GM12878 (cell line): ENCODE data around the gene GKAP1. TPM values are rescaled to one million over a fixed set of nuclear protein-coding genes. Genes with fewer than 3 reads are reported as not detected.

Source experiments
- ATAC-seq: fragments of 200-7000 bp; cut with Tn5 transposase; 3 replicates; pipeline ENCODE4 v1.9.1; 2020; ENCODE audit warnings: mild to moderate bottlenecking, moderate library complexity
- BruUV-seq: library from RNA; stranded (reverse); fragments of 400-500 nt; replicated peaks from 2 replicates; lab custom pipeline; 2021; lab: Mats Ljungman, UMichigan
- CTCF ChIA-PET: fragments of 300-600 bp; sonication (Branson Sonifier 250); formaldehyde crosslinking; extraction: SDS; loops from one replicate; lab custom pipeline; 2021; ENCODE audit warnings: inconsistent platforms; lab: Yijun Ruan, JAX
- POLR2A ChIA-PET: fragments of 350-600 bp; formaldehyde crosslinking; extraction: SDS; loops from one replicate; lab custom pipeline; 2021; ENCODE audit warnings: inconsistent platforms; lab: Charles Lee
- RAD21 ChIA-PET: fragments of 300-600 bp; sonication (Branson Sonifier 250); formaldehyde crosslinking; loops from one replicate; lab custom pipeline; 2023; ENCODE audit warnings: antibody characterized with exemption; ENCODE audit not compliant: unreplicated experiment; lab: Charles Lee
- SMC1A ChIA-PET: fragments of 300-600 bp; sonication (Branson Sonifier 250); formaldehyde crosslinking; loops from one replicate; lab custom pipeline; 2023; ENCODE audit not compliant: unreplicated experiment, uncharacterized antibody; lab: Charles Lee
- DNase-seq: peaks from one replicate; pipeline ENCODE4 v3.0.0-alpha.2; 2011; ENCODE audit warnings: low read depth, low spot score
- FAIRE-seq: peaks from 3 replicates; lab custom pipeline; 2011; peaks lifted over from hg19 to GRCh38; lab: Jason Lieb, UNC
- H2AFZ ChIP-seq: 2 replicates; pipeline ENCODE4 v1.6.0; 2011; ENCODE audit warnings: low read depth, low read length, control low read depth; ENCODE audit not compliant: control insufficient read depth
- H3K27ac ChIP-seq: 2 replicates; pipeline ENCODE4 v1.5.1; 2011; ENCODE audit warnings: control low read depth; ENCODE audit not compliant: control insufficient read depth, insufficient read depth
- H3K27me3 ChIP-seq, 2 experiments: replicated peaks in 1 of 2; 2 replicates each; pipeline versions ENCODE4 v1.6.0 to v1.6.1; 2011; ENCODE audit warnings: low read length in 1 of 2; ENCODE audit not compliant: control insufficient read depth in 2 of 2, insufficient read depth in 2 of 2
- H3K36me3 ChIP-seq, 2 experiments: 2 replicates each; pipeline ENCODE4 v1.5.1; 2011; ENCODE audit warnings: low read length in 1 of 2; ENCODE audit not compliant: control insufficient read depth in 2 of 2, insufficient read depth in 2 of 2
- H3K4me1 ChIP-seq: 2 replicates; pipeline ENCODE4 v1.6.1; 2011; ENCODE audit warnings: mild to moderate bottlenecking, low read length, moderate library complexity, mixed read lengths; ENCODE audit not compliant: control insufficient read depth, insufficient read depth
- H3K4me2 ChIP-seq: 2 replicates; pipeline ENCODE4 v1.6.0; 2011; ENCODE audit warnings: control low read depth; ENCODE audit not compliant: control insufficient read depth, insufficient read depth
- H3K4me3 ChIP-seq: fragments of 200-600 bp; sonication (generic); 2 replicates; pipeline ENCODE4 v1.5.1; 2016
- H3K79me2 ChIP-seq: 2 replicates; pipeline ENCODE4 v1.6.0; 2011; ENCODE audit warnings: low read length; ENCODE audit not compliant: control insufficient read depth, insufficient read depth
- H3K9ac ChIP-seq: 2 replicates; pipeline ENCODE4 v1.8.0; 2011; ENCODE audit warnings: low read length, control low read depth, mixed read lengths; ENCODE audit not compliant: control insufficient read depth, insufficient read depth
- H3K9me3 ChIP-seq: replicated peaks from 3 replicates; pipeline ENCODE4 v1.5.1; 2011; ENCODE audit warnings: mild to moderate bottlenecking, low read length; ENCODE audit not compliant: control insufficient read depth, insufficient read depth
- H4K20me1 ChIP-seq: 2 replicates; pipeline ENCODE4 v1.6.0; 2011; ENCODE audit not compliant: control insufficient read depth, insufficient read depth
- CTCF ChIP-seq, 3 experiments: IDR thresholded peaks in 2 of 3; conservative IDR thresholded peaks in 1 of 3; 2 replicates each; pipeline ENCODE4 v1.5.1; 2011; ENCODE audit warnings: low read depth in 3 of 3, low read length in 3 of 3, mild to moderate bottlenecking in 3 of 3, control low read depth in 2 of 3, moderate library complexity in 2 of 3, inconsistent platforms in 1 of 3, mixed read lengths in 1 of 3; ENCODE audit not compliant: control insufficient read depth in 2 of 3, insufficient read depth in 1 of 3; ENCODE audit errors: extremely low read depth in 1 of 3
- HDGF ChIP-seq: fragments of 450-650 bp; IDR thresholded peaks from 2 replicates; pipeline ENCODE4 v1.6.1; 2016; ENCODE audit warnings: antibody characterized with exemption
- JUNB ChIP-seq: IDR thresholded peaks from 2 replicates; pipeline ENCODE4 v1.6.1; 2016; ENCODE audit warnings: antibody characterized with exemption, mild to moderate bottlenecking
- MEF2B ChIP-seq: fragments of 450-650 bp; IDR thresholded peaks from 2 replicates; pipeline ENCODE4 v1.6.1; 2018; ENCODE audit warnings: mild to moderate bottlenecking, moderate library complexity; ENCODE audit not compliant: partially characterized antibody, poor library complexity, severe bottlenecking
- NR2C2 ChIP-seq: IDR thresholded peaks from 2 replicates; pipeline ENCODE4 v1.6.1; 2011; ENCODE audit warnings: borderline replicate concordance, low read depth; ENCODE audit not compliant: control insufficient read depth, insufficient read length
- NR2F1 ChIP-seq: fragments of 450-650 bp; conservative IDR thresholded peaks from 2 replicates; pipeline ENCODE4 v1.6.1; 2017; ENCODE audit warnings: mild to moderate bottlenecking
- RELB ChIP-seq: fragments of 450-650 bp; IDR thresholded peaks from 2 replicates; pipeline ENCODE4 v1.6.1; 2017; ENCODE audit warnings: low read depth, mild to moderate bottlenecking, moderate library complexity
- SKIL ChIP-seq: fragments of 450-650 bp; IDR thresholded peaks from 2 replicates; pipeline ENCODE4 v1.6.1; 2017; ENCODE audit warnings: mild to moderate bottlenecking, low read depth, inconsistent platforms; ENCODE audit not compliant: poor library complexity, severe bottlenecking
- SMARCA5 ChIP-seq: fragments of 450-650 bp; IDR thresholded peaks from 2 replicates; pipeline ENCODE4 v1.6.1; 2017; ENCODE audit warnings: mild to moderate bottlenecking
- SREBF1 ChIP-seq: IDR thresholded peaks from 2 replicates; pipeline ENCODE4 v1.6.1; 2012; ENCODE audit warnings: mild to moderate bottlenecking, low read length
- WGBS: methylation state at CpG from one replicate; pipeline ENCODE4 v1.1.6; 2016; ENCODE audit warnings: low lambda C conversion rate; ENCODE audit not compliant: insufficient replicate concordance, insufficient coverage; ENCODE audit errors: missing lambda C conversion rate; 5-methylcytosine and 5-hydroxymethylcytosine counted together
- in situ Hi-C: fragments of 300-500 bp; cut with MboI; formaldehyde crosslinking; loops from 9 replicates; pipeline ENCODE4 v1.14.3; 2018; ENCODE audit warnings: mixed read lengths
- intact Hi-C: fragments of 100-400 bp; cut with micrococcal nuclease; formaldehyde crosslinking; loops from one replicate; pipeline ENCODE4 v1.14.2; 2022; ENCODE audit not compliant: unreplicated experiment
- polyA plus RNA-seq, 11 experiments: library from polyadenylated mRNA; depleted of rRNA in 4 of 11; unstranded in 6 of 11; stranded (reverse) in 5 of 11; fragments of >200 nt; fragmentation: Nextera tagmentation in 4 of 11; fragmentation: Illumina TruSeq in 1 of 11; extraction: Ambion mirVana in 4 of 11; extraction: Trizol in 1 of 11; gene quantifications; 1 replicate in 1 of 11; 2 replicates in 10 of 11; pipeline versions ENCODE4 v1.2.1 to v1.2.3, GENCODE V29; 2011 to 2016; ENCODE audit warnings: inconsistent platforms in 2 of 11, missing spikeins in 2 of 11, low read depth in 1 of 11
- total RNA-seq, 4 experiments: library from RNA; depleted of rRNA in 3 of 4; stranded (reverse); fragments of >200 nt in 3 of 4; fragmentation: Illumina TruSeq in 1 of 4; extraction: Trizol in 1 of 4; gene quantifications; 2 replicates each; pipeline versions ENCODE4 v1.2.1 to v1.2.3, GENCODE V29; 2013 to 2021

Gene GKAP1
- total and polyA plus RNA-seq, 10 of the 15 experiments (the other 5 are each of a cell fraction or from before 2014, with no cell fraction given), result 0.92 to 5.1 (median 2.7) TPM

GRCh38 chr9:83778164-83778563 lies 39.4 kb downstream of the GKAP1 start (continued):
- TF ChIP-seq SMARCA5, result no peak
- TF ChIP-seq CTCF (IDR thresholded peaks at IDR 0.05 in 2 of 3, conservative IDR thresholded peaks at IDR 0.05 in 1 of 3; ENCODE audit: control insufficient read depth in 2 of 3, extremely low read depth in 1 of 3, insufficient read depth in 1 of 3, low read depth in 3 of 3, low read length in 3 of 3), result no peak
- TF ChIP-seq NR2C2, result no peak
- no peak for TF ChIP-seq SKIL
- TF ChIP-seq MEF2B, result no peak
- TF ChIP-seq NR2F1, result no peak

- POLR2A ChIA-PET, result interaction anchor here (0.6 to 1.0 kb wide), 3 partner anchors 11 to 34 kb away, joined by 3 to 4 read pairs (median 4); no protein-coding TSS in a partner anchor
- Histone ChIP-seq H3K4me1 (no peaks in the 10 kb centered on the region), H3K27me3 (no peaks in the 10 kb centered on the region), H3K79me2 (no peaks in the 10 kb centered on the region), H3K9me3 (no peaks in the 10 kb centered on the region), H3K9ac (no peak overlapping the region), H3K27ac (no peak overlapping the region), H3K4me2 (no peak overlapping the region), H3K4me3 (no peak overlapping the region), H2AFZ (no peak overlapping the region), H4K20me1 (no peaks in the 10 kb centered on the region), H3K36me3 (no peaks in the 10 kb centered on the region)
- FAIRE-seq, result no peak
- BruUV-seq, result no TSS peak
- intact Hi-C loops, result no loop called here
- CTCF ChIA-PET, result interaction anchor here (0.7 to 1.0 kb wide), 2 partner anchors 71 to 155 kb away, joined by 3 to 4 read pairs; no protein-coding TSS in a partner anchor
- SMC1A ChIA-PET, result interaction anchor here (0.7 to 0.8 kb wide), 2 partner anchors 16 kb away, joined by 3 read pairs; no protein-coding TSS in a partner anchor
- TF ChIP-seq JUNB (no peak), HDGF (no peak), RELB (no peak), SREBF1 (no peak)
- no peak for ATAC-seq
- RAD21 ChIA-PET, result no interaction called here
- WGBS, result 95% methylated on average over 2 of the region's 2 CpGs
- DNase-seq, result no peak
- in situ Hi-C loops, result no loop called here
Observed at GRCh38 chr9:83775932-83776331, 41.6 kb downstream of the GKAP1 start.
